Fibroblast of skin of left biceps (primary cell): ENCODE measurements around the gene CHMP1B.

Experiments used
- DNase-seq, 2 experiments: peaks; one replicate each; pipeline ENCODE4 v3.0.0-alpha.2; 2013; ENCODE audit warnings: low read depth in 2 of 2

The CHMP1B gene, protein sequence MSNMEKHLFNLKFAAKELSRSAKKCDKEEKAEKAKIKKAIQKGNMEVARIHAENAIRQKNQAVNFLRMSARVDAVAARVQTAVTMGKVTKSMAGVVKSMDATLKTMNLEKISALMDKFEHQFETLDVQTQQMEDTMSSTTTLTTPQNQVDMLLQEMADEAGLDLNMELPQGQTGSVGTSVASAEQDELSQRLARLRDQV

DNA sequence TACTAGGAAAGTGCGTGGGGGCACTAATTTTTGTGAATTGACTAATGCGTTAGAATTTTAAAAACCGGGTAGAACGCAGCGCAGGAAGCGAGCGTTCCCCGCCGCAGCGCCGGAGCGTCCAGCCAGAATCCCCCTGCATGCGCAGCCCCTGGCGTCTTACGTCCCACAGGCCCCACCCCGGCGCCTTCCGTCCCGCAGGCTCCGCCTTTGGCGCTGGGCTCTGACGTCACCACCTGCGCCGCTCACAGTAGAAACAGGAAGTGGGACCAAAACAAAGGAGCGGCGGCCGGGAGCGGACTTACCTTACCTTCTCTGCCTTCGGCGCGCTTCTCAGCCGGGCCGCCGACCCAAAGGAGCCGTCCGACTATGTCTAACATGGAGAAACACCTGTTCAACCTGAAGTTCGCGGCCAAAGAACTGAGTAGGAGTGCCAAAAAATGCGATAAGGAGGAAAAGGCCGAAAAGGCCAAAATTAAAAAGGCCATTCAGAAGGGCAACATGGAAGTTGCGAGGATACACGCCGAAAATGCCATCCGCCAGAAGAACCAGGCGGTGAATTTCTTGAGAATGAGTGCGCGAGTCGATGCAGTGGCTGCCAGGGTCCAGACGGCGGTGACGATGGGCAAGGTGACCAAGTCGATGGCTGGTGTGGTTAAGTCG lies at the start of gene CHMP1B:
CHMP1B (plus strand) TSS at position 268 of the 660 bp plus-strand sequence; CDS start at position 367, 99 bp downstream.
- DNase-seq = peak; percentile 86 to 89

- no peak for DNase-seq
Observed at GRCh38 chr18:11801573-11801972, 49.6 kb upstream of the CHMP1B start.

DNA sequence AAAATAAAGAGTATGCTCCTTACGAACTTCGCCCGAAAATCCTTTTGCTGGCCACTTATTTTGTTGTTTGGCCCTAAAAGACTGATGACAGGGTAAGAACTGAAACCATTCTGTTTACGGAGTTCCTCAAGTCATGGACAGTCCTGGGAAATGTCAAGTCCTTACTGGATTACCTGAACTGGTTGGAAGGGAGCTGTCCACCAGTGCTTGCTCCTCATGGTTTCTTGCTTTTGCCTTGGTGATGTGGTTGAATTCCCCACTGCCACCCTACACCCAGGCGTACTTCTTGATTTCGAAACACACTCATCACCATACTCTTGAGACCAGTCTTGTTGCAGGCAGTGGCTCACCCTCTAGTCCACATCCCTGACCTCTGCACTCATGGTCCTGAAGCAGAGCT lies 49.1 kb upstream of the CHMP1B start:
- DNase-seq = no peak

DNA sequence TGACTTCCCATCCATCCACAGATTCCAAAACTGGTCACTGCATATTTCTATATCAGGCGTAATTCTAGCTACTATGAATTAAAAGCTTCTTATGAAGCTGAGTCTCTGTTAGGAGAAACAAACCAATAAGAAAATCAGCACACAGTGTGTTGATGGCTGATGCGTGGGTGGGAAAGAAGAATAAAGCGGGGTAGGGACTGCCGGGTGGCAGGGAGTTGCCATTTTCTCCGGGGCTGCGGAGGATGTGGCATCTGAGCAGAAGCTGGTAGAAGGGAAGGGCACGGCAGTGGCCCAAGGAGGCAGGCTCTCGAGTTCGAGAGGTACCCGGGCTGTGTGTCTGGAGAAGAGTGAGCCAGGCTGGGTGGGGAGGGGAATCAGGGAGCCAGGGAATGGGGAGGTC lies 48.6 kb upstream of the CHMP1B start:
- no peak for DNase-seq

DNA sequence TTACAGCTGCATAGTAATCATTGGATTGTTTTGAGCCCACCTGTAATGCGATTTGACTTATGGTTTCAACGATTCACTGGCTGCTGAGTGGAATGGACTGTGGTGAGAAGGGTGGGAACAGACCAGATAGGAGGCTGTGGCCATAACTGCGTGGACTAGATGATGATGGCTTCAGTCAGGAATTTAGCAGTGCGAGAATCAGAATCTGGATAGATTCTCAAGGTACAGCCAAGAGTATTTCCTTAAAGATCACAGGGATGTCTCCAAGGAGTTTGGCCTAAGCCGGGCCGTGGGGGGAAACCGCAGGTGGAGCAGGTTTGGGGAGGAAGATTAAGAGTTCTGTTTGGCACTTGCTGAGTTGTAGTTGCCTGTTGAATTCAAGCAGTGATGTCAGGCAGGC lies 44.0 kb upstream of the CHMP1B start:
- no peak for DNase-seq

DNA sequence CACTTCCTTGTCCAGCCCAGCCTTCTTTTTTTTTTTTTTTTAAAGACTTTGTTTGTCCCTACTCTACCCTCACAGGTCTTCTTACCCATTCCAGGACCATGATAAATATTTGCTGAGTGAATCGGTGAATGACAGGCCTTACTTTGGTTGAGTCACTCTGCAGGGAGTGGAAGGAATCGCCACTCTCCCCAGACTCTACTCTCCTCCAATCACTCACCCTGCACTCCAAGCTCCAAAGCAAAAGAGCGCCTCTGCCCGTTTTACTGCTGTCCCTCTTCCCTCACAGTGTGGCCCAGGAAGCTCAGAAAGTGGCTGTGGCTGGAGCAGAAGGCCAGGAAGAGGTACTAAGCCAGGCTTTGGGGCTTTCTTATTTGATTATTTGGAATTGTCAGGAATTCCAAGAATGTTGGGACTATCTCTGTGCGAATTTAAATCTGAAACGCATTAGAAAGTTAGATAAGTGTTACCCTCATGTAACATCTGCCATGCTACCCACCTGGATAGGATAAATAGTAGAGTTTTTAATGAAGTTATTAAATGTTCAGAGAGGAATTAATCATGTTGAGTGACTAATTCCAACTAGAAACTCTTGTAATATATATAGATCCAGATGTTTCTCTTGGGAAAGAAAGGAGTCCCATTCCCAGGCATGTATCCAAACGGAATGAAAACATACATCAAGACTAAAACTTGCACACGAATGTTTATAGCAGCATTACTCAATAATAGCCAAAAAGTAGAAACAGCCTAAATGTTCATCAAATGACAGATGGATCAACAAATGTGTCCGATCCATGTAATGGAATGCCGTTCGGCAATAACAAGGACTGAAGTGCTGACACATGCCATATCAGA lies 43.0 kb upstream of the CHMP1B start:
- peak; percentile 28 to 38 for DNase-seq

GRCh38 chr18:11809895-11810294 lies 41.3 kb upstream of the CHMP1B start:
- no peak for DNase-seq

DNA sequence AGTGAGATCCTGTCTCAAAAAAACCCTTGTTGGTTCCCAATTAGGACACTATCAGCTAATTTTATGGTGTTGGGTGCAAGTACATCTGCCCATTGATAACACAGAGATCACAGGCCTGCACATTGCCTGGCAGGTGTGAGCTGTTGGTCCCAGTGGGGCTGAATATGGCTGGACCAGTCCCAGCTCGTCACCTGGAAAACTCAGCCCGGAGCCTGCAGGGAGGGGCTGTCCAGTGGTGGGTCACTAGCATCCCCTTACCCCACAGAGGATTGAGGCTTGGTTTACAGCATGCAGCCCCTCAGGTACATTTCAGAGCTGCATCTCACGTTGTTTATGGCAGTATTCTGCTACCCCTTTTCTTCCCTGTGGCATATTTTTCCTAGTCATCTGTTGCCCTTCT lies 40.8 kb upstream of the CHMP1B start:
- DNase-seq = no peak

DNA sequence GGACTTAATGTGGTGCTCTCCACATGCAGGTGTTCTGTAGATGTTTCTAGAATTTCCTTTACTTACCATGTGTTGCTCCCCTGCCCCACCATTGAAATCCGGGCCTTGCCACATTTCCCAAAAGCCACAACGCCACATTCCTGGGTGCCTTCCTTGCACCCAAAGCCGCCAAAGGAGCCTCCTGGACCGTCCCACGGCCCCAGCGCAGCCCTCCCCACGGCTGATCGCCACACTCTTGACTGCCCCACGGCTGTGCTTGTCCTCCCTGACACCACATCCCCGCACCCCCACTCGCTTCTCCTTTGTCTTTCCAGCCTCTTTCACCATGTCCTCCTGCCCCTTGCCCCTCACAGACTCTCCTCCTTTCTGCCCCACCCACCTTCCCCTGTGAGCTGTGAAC lies 40.2 kb upstream of the CHMP1B start:
- no peak for DNase-seq

- no peak for DNase-seq
Observed at GRCh38 chr18:11817229-11817628, 34.0 kb upstream of the CHMP1B start.

GRCh38 chr18:11818486-11819203 lies 32.6 kb upstream of the CHMP1B start:
- no peak for DNase-seq

DNA sequence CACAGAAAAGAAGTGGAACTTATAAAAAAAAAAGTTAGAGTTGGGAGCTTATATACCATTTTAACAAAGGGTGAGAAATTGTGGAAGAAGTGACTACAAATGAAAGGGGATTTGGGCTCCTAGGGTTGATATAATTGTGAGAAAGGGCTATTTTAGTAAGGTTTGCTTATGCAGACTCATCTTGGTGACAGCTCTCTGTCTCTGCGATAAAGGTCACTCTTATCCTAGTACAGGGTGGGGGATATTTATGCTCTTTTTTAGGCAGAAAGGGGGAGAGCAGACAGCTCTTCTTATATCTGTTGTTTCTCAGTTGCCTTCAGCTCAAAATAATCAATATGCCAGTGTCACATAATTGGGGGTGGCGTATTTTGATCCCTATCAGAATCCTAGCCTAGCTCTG lies 31.3 kb upstream of the CHMP1B start:
- no peak for DNase-seq

DNA sequence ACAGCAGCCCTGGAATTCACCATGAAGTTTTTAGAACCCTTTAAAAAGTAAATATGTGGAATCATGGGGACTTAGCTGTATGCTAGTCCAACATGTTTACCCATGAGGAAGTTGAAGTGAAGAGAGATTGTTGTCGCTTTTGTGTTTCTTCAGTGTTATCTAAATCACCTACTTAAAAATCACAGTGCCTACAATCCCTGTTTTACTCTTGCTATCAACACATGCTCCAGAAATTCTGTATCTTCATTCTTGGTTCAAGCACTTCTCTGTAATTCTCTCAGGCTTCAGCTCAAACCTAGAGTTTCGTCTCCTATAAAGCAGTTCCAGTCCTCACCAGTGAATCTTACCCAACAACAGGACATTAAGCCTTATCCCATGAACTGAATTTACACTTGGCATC lies 30.5 kb upstream of the CHMP1B start:
- no peak for DNase-seq

DNA sequence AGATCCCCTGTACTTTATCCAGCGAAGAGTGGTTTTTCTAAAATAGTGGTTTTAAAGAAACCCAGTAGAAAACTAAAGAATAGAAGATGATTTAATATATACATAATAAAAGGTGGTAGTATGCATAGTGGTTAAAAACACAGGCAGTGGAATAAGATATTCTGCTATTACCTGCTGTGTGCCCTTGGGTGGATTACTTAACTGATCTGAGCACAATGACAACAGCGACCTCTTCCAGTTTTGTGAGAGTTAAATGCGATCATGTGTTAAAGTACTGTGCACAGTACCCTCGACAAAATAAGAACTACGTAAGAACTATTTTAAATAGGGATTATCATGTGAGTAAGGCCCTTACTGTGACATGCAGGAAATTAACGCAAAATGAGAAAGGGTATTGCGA lies 30.0 kb upstream of the CHMP1B start:
- DNase-seq = no peak

DNA sequence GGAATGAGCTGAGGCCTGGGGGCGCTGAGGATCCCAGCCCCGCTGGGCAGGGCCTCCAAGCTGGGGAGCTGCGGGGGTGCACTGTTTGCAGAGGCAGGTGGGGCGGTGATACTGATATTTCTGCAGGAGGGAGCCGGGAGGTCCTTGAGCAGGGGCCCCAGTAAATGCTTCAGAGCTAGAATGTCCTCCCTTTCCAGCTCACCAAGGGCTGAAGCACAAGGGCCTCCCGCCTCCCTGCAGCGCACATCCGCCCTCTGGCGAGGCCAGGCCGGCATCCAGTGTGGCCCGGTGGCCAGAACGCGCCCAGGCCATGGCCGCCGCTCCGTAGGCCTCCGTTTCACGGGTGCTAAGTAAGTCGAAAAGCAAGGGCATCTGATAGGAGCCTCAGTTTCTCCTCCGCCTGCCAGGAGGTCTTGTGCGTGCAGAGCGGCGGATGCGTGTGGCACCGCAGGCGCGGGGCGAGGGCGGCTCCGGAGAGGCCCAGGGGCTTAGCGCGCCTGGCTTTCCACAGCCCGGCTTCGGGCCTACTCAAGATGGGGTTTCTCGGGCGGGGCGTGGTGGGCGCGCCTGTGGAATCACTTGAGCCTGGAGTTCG lies 29.5 kb upstream of the CHMP1B start:
- DNase-seq = no peak

DNA sequence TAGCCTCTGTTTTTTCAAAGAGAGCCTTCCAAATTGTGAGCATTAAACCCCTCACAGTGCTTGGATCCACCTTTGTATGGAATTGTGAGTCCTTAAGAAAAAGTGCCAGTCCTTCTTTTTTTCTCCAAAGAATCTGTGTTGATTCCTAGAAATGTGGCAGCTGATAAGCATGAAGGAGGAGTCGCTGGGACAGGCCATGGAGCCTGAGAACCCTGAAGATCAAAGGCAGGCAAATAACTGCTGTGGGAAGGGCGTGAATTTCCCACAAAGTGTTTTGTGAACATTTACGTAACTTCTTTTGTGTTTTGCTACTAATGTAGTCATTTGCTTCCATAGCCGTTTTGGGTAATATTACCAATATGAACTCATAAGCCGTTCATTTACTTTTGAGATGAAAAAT lies 27.7 kb upstream of the CHMP1B start:
- DNase-seq = no peak

DNA sequence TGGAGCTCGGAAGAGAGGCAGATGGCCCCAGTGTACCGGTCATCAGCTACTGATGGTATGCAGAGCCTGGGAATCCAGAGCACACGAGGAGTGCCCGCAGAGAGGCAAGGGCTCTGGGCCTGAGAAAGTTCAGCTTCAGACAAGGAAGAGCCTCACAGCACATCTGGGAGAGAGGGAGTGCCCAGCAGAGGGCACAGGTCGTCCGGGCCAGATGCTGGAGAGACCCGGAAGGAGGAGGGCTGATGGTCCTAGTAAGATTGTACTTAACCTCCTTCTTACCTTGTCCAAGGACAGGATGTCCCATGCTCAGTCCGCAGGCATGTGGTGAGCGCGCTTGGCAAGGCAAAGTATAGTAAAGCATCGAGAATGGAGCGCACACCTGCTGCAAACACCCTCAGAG lies 24.4 kb upstream of the CHMP1B start:
- no peak for DNase-seq

DNA sequence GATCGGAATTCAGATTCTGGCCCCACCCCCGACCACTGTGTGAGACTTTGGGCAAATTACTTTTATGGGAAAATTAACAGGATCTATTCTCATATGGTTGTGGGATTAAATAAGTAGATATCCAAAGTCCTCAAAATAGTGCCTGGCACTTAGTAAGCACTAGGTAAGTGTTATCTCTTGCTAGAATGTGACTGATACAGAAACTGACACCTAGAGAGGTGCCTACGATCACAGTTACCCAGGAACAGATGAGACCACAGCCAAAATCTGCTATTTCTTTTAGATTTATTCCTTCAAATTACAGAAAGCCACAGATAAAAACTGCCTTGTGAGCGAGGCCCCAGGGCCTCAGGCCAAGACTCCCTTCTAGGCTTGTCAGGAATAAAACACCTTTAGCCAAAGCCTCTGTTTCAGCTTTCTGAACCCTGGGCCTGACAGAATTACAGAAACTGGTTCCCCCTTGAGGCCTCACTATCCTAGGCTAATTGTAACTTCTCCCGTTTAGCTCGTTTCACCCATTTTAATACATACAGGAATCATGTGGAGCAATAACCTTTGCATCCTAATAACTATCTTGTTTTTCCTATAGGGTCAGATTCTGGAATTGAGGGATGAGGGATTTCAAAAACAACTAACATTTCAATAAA lies 22.3 kb upstream of the CHMP1B start:
- no peak for DNase-seq

DNA sequence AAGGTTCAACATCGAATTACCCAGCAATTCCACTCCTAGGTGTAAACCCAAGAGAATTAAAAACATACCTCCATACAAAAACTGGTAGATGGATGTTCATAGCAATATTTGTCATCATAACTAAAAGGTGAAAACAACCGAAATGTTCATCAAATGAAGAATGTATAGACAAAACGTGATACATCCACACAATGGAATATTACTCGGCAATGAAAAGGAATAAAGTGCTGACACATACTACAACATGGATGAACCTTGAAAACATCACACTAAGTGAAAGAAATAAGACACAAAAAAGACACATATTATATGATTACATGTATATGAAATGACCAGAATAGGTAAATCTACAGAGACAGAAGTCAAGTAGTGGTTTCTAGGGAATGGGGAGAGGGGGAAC lies 20.6 kb upstream of the CHMP1B start:
- DNase-seq = no peak

DNA sequence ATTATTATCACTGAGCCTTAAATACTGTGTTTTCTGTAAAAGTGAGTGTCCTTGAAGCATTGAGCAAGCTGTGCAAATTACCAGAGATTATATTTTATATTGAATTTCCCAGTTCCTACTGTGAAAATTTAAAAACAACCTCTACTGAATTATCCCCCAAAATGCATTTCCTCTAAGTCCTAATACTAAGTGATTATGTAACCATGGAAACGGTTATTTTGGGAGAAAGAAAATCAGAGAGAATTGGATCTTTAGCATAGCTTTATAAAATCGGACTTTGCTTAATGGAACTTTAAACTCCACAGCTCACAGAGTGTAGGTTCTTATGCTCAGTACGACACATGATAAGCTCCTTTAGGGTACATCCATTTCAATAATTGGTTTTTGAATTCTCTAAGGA lies 19.3 kb upstream of the CHMP1B start:
- DNase-seq = no peak

- no peak for DNase-seq
Observed at GRCh38 chr18:11834772-11835171, 16.4 kb upstream of the CHMP1B start.
